Vagina (tissue), 2 donors: Measurements from ENCODE around the gene SLC13A3.

ENCODE experiments used
- CTCF ChIP-seq, 3 experiments: fragments of 450-650 bp in 2 of 3; fragments of 200-600 bp in 1 of 3; sonication (generic) in 1 of 3; IDR thresholded peaks; one replicate each; pipeline ENCODE4 v1.5.1; 2017 to 2019; ENCODE audit warnings: antibody characterized with exemption in 3 of 3, mild to moderate bottlenecking in 2 of 3, moderate library complexity in 2 of 3
- POLR2AphosphoS5 ChIP-seq, 2 donors: sonication (generic); formaldehyde crosslinking; IDR thresholded peaks; one replicate each; pipeline ENCODE4 v1.9.0; 2017; ENCODE audit warnings: antibody characterized with exemption in 2 of 2, mild to moderate bottlenecking in 2 of 2, low read depth in 1 of 2; ENCODE audit not compliant: insufficient read depth in 1 of 2

DNA sequence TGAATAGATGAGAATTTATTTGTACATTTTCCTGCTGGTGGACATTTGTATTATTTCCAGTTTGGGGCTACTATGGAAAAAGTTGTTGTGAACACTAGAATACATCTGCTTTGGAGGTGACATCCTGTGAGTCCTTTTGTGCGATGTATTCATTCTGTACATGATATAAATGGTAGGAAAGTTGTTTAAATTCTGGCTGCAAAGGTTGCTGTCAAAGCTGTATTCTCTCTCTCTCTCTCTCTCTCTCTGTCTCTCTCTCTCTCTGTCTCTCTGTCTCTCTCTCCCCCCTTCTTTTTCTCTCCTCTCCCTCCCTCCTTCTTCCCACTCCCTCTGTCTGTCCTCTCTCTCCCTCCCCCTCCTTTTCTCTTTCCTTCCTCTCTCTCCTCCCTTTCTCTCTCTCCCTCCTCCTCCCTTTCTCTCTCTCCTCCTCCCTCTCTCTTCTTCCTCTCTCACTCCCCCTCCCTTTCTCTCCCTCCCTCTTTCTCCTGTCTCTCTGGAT, 25.3 kb downstream of the SLC13A3 start:
- no peak for TF ChIP-seq CTCF (IDR thresholded peaks at IDR 0.05)
- no peak for TF ChIP-seq POLR2AphosphoS5 (IDR thresholded peaks at IDR 0.05; ENCODE audit: insufficient read depth in 1 of 2, low read depth in 1 of 2)
